Mammary epithelial cell (primary cell): ENCODE data around the gene RAPGEFL1.
"Not testable (repeated sequence)": the region's sequence is repeated elsewhere in the genome, so short reads cannot be mapped to it uniquely, and the experiment has no call there.

ENCODE experiments used
- CTCF ChIP-seq, 2 donors: IDR thresholded peaks in 1 of 2; conservative IDR thresholded peaks in 1 of 2; 2 replicates each; pipeline ENCODE4 v1.5.1; 2011 to 2012; ENCODE audit warnings: inconsistent platforms in 2 of 2, low read length in 2 of 2, mild to moderate bottlenecking in 2 of 2, control low read depth in 1 of 2, low read depth in 1 of 2; ENCODE audit not compliant: insufficient read depth in 1 of 2; ENCODE audit errors: extremely low read depth in 1 of 2
- EZH2 ChIP-seq: IDR thresholded peaks from 2 replicates; pipeline ENCODE4 v1.6.1; 2012; ENCODE audit warnings: low read length, inconsistent platforms, borderline replicate concordance

- TF ChIP-seq CTCF (conservative IDR thresholded peaks at IDR 0.05 in 1 of 2, IDR thresholded peaks at IDR 0.05 in 1 of 2; ENCODE audit: extremely low read depth in 1 of 2, insufficient read depth in 1 of 2, low read depth in 1 of 2, low read length in 2 of 2); EZH2: not testable (repeated sequence)
Measured at GRCh38 chr17:40229146-40229545, 51.9 kb downstream of the RAPGEFL1 start.
